ENCODE data around the gene ELMO1. TPM values are rescaled to one million over a fixed set of nuclear protein-coding genes. Genes with fewer than 3 reads are reported as not detected.

The ELMO1 gene
- total and polyA plus RNA-seq, 4 donors, result 10.1 to 183 (median 34.4) TPM

DNA sequence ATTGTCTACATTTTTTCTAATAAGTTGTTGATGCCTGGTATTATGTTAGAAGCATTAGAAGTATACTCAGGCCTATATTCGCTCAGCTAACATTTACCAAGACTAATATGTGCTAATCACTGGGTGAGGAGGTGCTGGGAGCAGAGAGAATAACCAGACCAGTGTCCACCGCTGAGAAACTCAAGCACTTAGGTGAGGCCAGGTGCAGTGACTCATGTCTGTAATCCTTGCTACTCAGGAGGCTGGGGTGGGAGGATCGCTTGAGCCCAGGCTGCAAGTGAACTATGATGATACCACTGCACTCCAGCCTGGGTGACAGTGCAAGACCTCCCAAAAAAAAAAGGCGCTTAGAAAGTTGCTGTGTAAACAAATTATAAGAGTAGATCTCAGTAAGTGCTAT is 542.2 kb downstream of the ELMO1 start:
- ATAC-seq (ENCODE audit: insufficient read depth, low FRiP score) (no peak), DNase-seq (no peak)
- Histone ChIP-seq H3K9me3 (ENCODE audit: control insufficient read depth in 4 of 4, insufficient read depth in 3 of 4, low read length in 3 of 4) (no peaks in the 10 kb centered on the region), H3K27ac (ENCODE audit: low read depth in 1 of 2, low read length in 1 of 2) (no peak overlapping the region), H3K9ac (ENCODE audit: insufficient read depth in 1 of 2, low read length in 2 of 2) (no peak overlapping the region), H3K36me3 (ENCODE audit: control insufficient read depth in 4 of 4, insufficient read depth in 4 of 4, low read length in 4 of 4) (peaks cover 0 to 2% (median under 1%) of the 10 kb centered on the region in 4 donors), H3K27me3 (ENCODE audit: control insufficient read depth in 3 of 3, insufficient read depth in 3 of 3, low read length in 2 of 3) (no peaks in the 10 kb centered on the region), H3K4me1 (ENCODE audit: control insufficient read depth in 5 of 5, insufficient read depth in 5 of 5, low read length in 5 of 5) (peaks cover 0 to 5% (median 0%) of the 10 kb centered on the region in 5 donors), H3K4me3 (no peak overlapping the region)
- 94 to 95% methylated on average over 4 of the region's 4 CpGs for WGBS, 2 donors
- TF ChIP-seq, protein P1, sequence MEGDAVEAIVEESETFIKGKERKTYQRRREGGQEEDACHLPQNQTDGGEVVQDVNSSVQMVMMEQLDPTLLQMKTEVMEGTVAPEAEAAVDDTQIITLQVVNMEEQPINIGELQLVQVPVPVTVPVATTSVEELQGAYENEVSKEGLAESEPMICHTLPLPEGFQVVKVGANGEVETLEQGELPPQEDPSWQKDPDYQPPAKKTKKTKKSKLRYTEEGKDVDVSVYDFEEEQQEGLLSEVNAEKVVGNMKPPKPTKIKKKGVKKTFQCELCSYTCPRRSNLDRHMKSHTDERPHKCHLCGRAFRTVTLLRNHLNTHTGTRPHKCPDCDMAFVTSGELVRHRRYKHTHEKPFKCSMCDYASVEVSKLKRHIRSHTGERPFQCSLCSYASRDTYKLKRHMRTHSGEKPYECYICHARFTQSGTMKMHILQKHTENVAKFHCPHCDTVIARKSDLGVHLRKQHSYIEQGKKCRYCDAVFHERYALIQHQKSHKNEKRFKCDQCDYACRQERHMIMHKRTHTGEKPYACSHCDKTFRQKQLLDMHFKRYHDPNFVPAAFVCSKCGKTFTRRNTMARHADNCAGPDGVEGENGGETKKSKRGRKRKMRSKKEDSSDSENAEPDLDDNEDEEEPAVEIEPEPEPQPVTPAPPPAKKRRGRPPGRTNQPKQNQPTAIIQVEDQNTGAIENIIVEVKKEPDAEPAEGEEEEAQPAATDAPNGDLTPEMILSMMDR (IDR thresholded peaks at IDR 0.05; ENCODE audit: control extremely low read depth, extremely low read depth), result no peak

- ATAC-seq (ENCODE audit: insufficient read depth, low FRiP score) (no peak), DNase-seq (no peak)
- Histone ChIP-seq H3K27me3 (ENCODE audit: control insufficient read depth in 3 of 3, insufficient read depth in 3 of 3, low read length in 2 of 3) (no peaks in the 10 kb centered on the region), H3K9me3 (ENCODE audit: control insufficient read depth in 4 of 4, insufficient read depth in 3 of 4, low read length in 3 of 4) (no peaks in the 10 kb centered on the region), H3K4me3 (no peak overlapping the region), H3K4me1 (ENCODE audit: control insufficient read depth in 5 of 5, insufficient read depth in 5 of 5, low read length in 5 of 5) (peaks cover 0 to 5% (median 0%) of the 10 kb centered on the region in 5 donors), H3K9ac (ENCODE audit: insufficient read depth in 1 of 2, low read length in 2 of 2) (no peak overlapping the region), H3K36me3 (ENCODE audit: control insufficient read depth in 4 of 4, insufficient read depth in 4 of 4, low read length in 4 of 4) (peaks cover 0 to 2% (median under 1%) of the 10 kb centered on the region in 4 donors), H3K27ac (ENCODE audit: low read depth in 1 of 2, low read length in 1 of 2) (no peak overlapping the region)
- TF ChIP-seq, protein P1 (IDR thresholded peaks at IDR 0.05; ENCODE audit: control extremely low read depth, extremely low read depth), result no peak
- WGBS, 2 donors, result 88 to 94% methylated on average over 2 of the region's 2 CpGs
Observed at GRCh38 chr7:36905841-36906240, 542.8 kb downstream of the ELMO1 start.

- WGBS, 2 donors, result 43 to 62% methylated on average over 2 of the region's 2 CpGs
- no peaks in the 10 kb centered on the region for H3K9me3 ChIP-seq (ENCODE audit: control insufficient read depth in 4 of 4, insufficient read depth in 3 of 4, low read length in 3 of 4)
- peak in 1 of 3 donors; percentile 28 for DNase-seq
- peaks cover 0 to 5% (median 0%) of the 10 kb centered on the region in 5 donors for H3K4me1 ChIP-seq (ENCODE audit: control insufficient read depth in 5 of 5, insufficient read depth in 5 of 5, low read length in 5 of 5)
- no peaks in the 10 kb centered on the region for H3K27me3 ChIP-seq (ENCODE audit: control insufficient read depth in 3 of 3, insufficient read depth in 3 of 3, low read length in 2 of 3)
- H3K4me3 ChIP-seq, result no peak overlapping the region
- H3K27ac ChIP-seq (ENCODE audit: low read depth in 1 of 2, low read length in 1 of 2), result no peak overlapping the region
- TF ChIP-seq, protein P1 (IDR thresholded peaks at IDR 0.05; ENCODE audit: control extremely low read depth, extremely low read depth), result no peak
- H3K9ac ChIP-seq (ENCODE audit: insufficient read depth in 1 of 2, low read length in 2 of 2), result no peak overlapping the region
- H3K36me3 ChIP-seq (ENCODE audit: control insufficient read depth in 4 of 4, insufficient read depth in 4 of 4, low read length in 4 of 4), result peaks cover 0 to 2% (median under 1%) of the 10 kb centered on the region in 4 donors
- no peak for ATAC-seq (ENCODE audit: insufficient read depth, low FRiP score)
Observed at GRCh38 chr7:36904802-36905201, 543.9 kb downstream of the ELMO1 start.

- peaks cover 0 to 2% (median under 1%) of the 10 kb centered on the region in 4 donors for H3K36me3 ChIP-seq (ENCODE audit: control insufficient read depth in 4 of 4, insufficient read depth in 4 of 4, low read length in 4 of 4)
- H3K27me3 ChIP-seq (ENCODE audit: control insufficient read depth in 3 of 3, insufficient read depth in 3 of 3, low read length in 2 of 3), result no peaks in the 10 kb centered on the region
- ATAC-seq (ENCODE audit: insufficient read depth, low FRiP score) (no peak), DNase-seq (no peak)
- H3K9ac ChIP-seq (ENCODE audit: insufficient read depth in 1 of 2, low read length in 2 of 2), result no peak overlapping the region
- H3K4me3 ChIP-seq, result no peak overlapping the region
- H3K4me1 ChIP-seq (ENCODE audit: control insufficient read depth in 5 of 5, insufficient read depth in 5 of 5, low read length in 5 of 5), result peaks cover 0 to 5% (median 0%) of the 10 kb centered on the region in 5 donors
- WGBS, 2 donors, result 94 to 98% methylated on average over 3 of the region's 3 CpGs
- H3K27ac ChIP-seq (ENCODE audit: low read depth in 1 of 2, low read length in 1 of 2), result no peak overlapping the region
- TF ChIP-seq, protein P1 (IDR thresholded peaks at IDR 0.05; ENCODE audit: control extremely low read depth, extremely low read depth), result no peak
- H3K9me3 ChIP-seq (ENCODE audit: control insufficient read depth in 4 of 4, insufficient read depth in 3 of 4, low read length in 3 of 4), result no peaks in the 10 kb centered on the region
Observed at GRCh38 chr7:36904101-36904500, 544.6 kb downstream of the ELMO1 start.

Measured in lung (tissue), 12 donors.